Heart right ventricle (tissue), 16 donors: ENCODE results near the gene CFAP69. TPM values are rescaled to one million over a fixed set of nuclear protein-coding genes. Genes with fewer than 3 reads are reported as not detected.

Experiments
- ATAC-seq, 8 donors: fragments of 200-7000 bp; cut with Tn5 transposase; one replicate each; pipeline ENCODE4 v1.9.1; 2020; ENCODE audit warnings: mild to moderate bottlenecking in 8 of 8, moderate library complexity in 8 of 8, moderate number of reproducible peaks in 1 of 8
- DNase-seq, 2 donors: peaks; one replicate each; pipeline ENCODE4 v3.0.0-alpha.2; 2020
- H3K27ac ChIP-seq, 10 donors: fragments of 200-600 bp; sonication (generic) in 2 of 10; one replicate each; pipeline versions ENCODE4 v1.5.0 to v1.8.0; 2020 to 2022; ENCODE audit warnings: mild to moderate bottlenecking in 3 of 10
- H3K27me3 ChIP-seq, 7 donors: fragments of 200-600 bp; one replicate each; pipeline ENCODE4 v1.8.0; 2021 to 2022; ENCODE audit warnings: mild to moderate bottlenecking in 2 of 7
- H3K36me3 ChIP-seq, 9 donors: fragments of 200-600 bp; sonication (generic) in 1 of 9; one replicate each; pipeline versions ENCODE4 v1.5.0 to v1.8.0; 2020 to 2022; ENCODE audit warnings: mild to moderate bottlenecking in 2 of 9
- H3K4me1 ChIP-seq, 9 donors: fragments of 200-600 bp; sonication (generic) in 1 of 9; one replicate each; pipeline versions ENCODE4 v1.5.0 to v1.8.0; 2020 to 2022; ENCODE audit warnings: mild to moderate bottlenecking in 4 of 9
- H3K4me3 ChIP-seq, 10 donors: fragments of 200-600 bp; sonication (generic) in 2 of 10; one replicate each; pipeline versions ENCODE4 v1.5.0 to v1.8.0; 2020 to 2022; ENCODE audit warnings: mild to moderate bottlenecking in 7 of 10, moderate library complexity in 2 of 10
- H3K9me3 ChIP-seq, 11 donors: fragments of 200-600 bp in 10 of 11; sonication (generic) in 2 of 11; one replicate each; pipeline versions ENCODE4 v1.5.0 to v1.8.0; 2013 to 2022; ENCODE audit warnings: mild to moderate bottlenecking in 2 of 11, control low read depth in 1 of 11, moderate library complexity in 1 of 11
- CTCF ChIP-seq, 9 donors: fragments of 200-600 bp; sonication (generic) in 2 of 9; IDR thresholded peaks; one replicate each; pipeline versions ENCODE4 v1.5.0 to v1.8.0; 2021 to 2022; ENCODE audit warnings: antibody characterized with exemption in 9 of 9, mild to moderate bottlenecking in 5 of 9, moderate library complexity in 1 of 9
- WGBS, 2 donors: extraction: QIAGEN DNeasy Blood & Tissue Kit; methylation state at CpG; one replicate each; pipeline ENCODE4 v1.1.7; 2013; ENCODE audit warnings: inconsistent platforms in 1 of 2; 5-methylcytosine and 5-hydroxymethylcytosine counted together
- intact Hi-C, 10 donors: fragments of 100-400 bp; cut with DNase I; formaldehyde crosslinking; loops; one replicate each; pipeline versions ENCODE4 v1.11.1 to v1.14.2; 2022
- polyA plus RNA-seq, 2 donors: library from polyadenylated mRNA; stranded (reverse); fragments of 200-250 nt; gene quantifications; one replicate each; pipeline ENCODE4 v1.2.3, GENCODE V29; 2013
- total RNA-seq, 10 donors: library from RNA; stranded (reverse); fragmentation: NEBNext Ultra II Directional in 3 of 10; extraction: Animal tissue kit (Norgen Biotek cat#: 25700) in 3 of 10; gene quantifications; one replicate each; pipeline versions ENCODE4 v1.2.1 to v1.2.4, GENCODE V29; 2021 to 2023
- donor health status: Arrhythmogenic right ventricular cardiomyopathy.
- donor health status: ischemic (EF 13 %, LVEDD 7.1; RV severe dilation, severe dysfunction).
- donor health status: healthy with polysubstance abuse.
- donor health status: DM: no; HTN: yes; CAD: no.
- donor health status: DM: no; HTN: no; CAD: no.
- donor health status: ischemic (EF 25% LVEDD 6.9; RV normal size, moderate dysfunction).
- donor health status: ischemic (EF 25% LVEDD 5.7; RV mildly dilated, moderate dysfunction).
- donor health status: healthy.
- donor health status: DM: yes; HTN: yes; CAD: no.
- donor health status: Ischemic cardiomyopathy.
- donor health status: ischemic (EF 35%, LVEDD 5.7; RV mildly dilated, moderate dysfunction).
- donor health status: nonischemic (EF 11% LVEDD 7.7; RV severe dilation, severe dysfunction).
- donor health status: DM: yes; HTN: yes; CAD: no.
- donor health status: PGD.
- donor health status: ischemic (EF 29% LVEDD 5.4; RV normal size, mild dysfunction).
- donor health status: nonischemic (EF 23%, LVEDD 6.1; RV moderate dilation, normal function).

CFAP69 gene
- total and polyA plus RNA-seq, 12 donors: 0.68 to 4.2 (median 2.8) TPM

- ATAC-seq: no peak
Observed at GRCh38 chr7:90276033-90276728, 31.2 kb downstream of the CFAP69 start.

GRCh38 chr7:90288154-90288553 lies 43.2 kb downstream of the CFAP69 start:
- H3K9me3 ChIP-seq: peaks cover 0 to 5% (median 0%) of the 10 kb centered on the region in 11 donors
- intact Hi-C loops: no loop called here
- no peak for DNase-seq
- ATAC-seq: no peak
- no peak for TF ChIP-seq CTCF (IDR thresholded peaks at IDR 0.05)
- no peak overlapping the region for H3K27ac ChIP-seq
- no peaks in the 10 kb centered on the region for H3K27me3 ChIP-seq
- no peak overlapping the region for H3K4me3 ChIP-seq
- no peaks in the 10 kb centered on the region for H3K4me1 ChIP-seq
- peaks cover 0 to 14% (median 0%) of the 10 kb centered on the region in 9 donors for H3K36me3 ChIP-seq
- 89 to 90% methylated on average over 3 of the region's 3 CpGs for WGBS, 2 donors

More at GRCh38 chr7:90276033-90276728, 31.2 kb downstream of the CFAP69 start:
- intact Hi-C loops: loop anchor here in 1 of 10 donors (10.0 kb wide), 1 partner anchor 149 kb away; no protein-coding TSS in a partner anchor
- Histone ChIP-seq H3K27ac (no peak overlapping the region), H3K4me3 (no peak overlapping the region), H3K4me1 (no peaks in the 10 kb centered on the region), H3K36me3 (peaks cover 0 to 19% (median 0%) of the 10 kb centered on the region in 9 donors), H3K27me3 (no peaks in the 10 kb centered on the region), H3K9me3 (no peaks in the 10 kb centered on the region)
- no peak for DNase-seq
- 71 to 72% methylated on average over 5 of the region's 5 CpGs for WGBS, 2 donors
- no peak for TF ChIP-seq CTCF (IDR thresholded peaks at IDR 0.05)

GRCh38 chr7:90290244-90291113 lies 45.5 kb downstream of the CFAP69 start:
- H3K27ac ChIP-seq: no peak overlapping the region
- DNase-seq (no peak), ATAC-seq (no peak)
- H3K27me3 ChIP-seq: no peaks in the 10 kb centered on the region
- H3K36me3 ChIP-seq: peaks cover 0 to 11% (median 0%) of the 10 kb centered on the region in 9 donors
- intact Hi-C loops: no loop called here
- 92 to 93% methylated on average over 3 of the region's 3 CpGs for WGBS, 2 donors
- peaks cover 0 to 5% (median 0%) of the 10 kb centered on the region in 11 donors for H3K9me3 ChIP-seq
- no peak for TF ChIP-seq CTCF (IDR thresholded peaks at IDR 0.05)
- no peak overlapping the region for H3K4me3 ChIP-seq
- H3K4me1 ChIP-seq: no peaks in the 10 kb centered on the region
